ENCODE measurements around the gene OR8G5.

Gene OR8G5

DNA sequence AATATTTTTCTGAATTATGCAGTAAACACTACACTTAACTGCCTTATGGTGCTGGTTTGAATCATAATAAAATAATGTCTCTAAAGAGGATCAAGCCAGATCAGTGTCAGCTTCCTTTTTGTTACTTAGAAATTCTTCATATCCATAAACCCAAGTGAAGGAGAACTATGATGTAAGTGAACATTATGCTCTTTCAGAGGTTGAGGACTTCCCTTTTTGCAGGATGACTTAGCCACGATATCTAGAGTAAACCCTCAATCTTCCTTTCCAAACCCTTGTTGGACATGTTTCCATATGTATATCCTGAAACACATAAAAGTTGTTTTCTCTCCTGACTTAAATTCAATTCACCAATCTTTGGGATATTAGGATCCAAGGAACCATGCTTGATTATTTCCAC is 38.5 kb downstream of the OR8G5 start:
- no peak for DNase-seq

DNA sequence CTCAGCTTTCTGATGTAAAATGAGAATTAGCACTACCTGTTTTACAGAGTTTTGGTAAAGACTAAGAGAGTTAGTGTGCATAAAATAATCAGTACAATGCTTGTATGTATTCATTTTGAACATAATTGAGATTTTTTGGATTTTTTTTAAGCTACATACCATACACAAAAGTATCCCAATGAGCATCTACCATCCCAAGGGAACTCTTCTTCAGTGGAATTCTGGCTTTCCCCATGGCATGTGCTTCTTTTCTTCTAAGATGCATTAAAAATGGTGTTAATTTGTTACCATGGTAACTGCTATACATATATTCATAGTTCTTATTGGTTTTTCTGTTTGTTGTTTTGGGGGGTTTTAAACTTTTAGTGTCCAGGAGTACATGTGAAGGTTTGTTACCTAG is 39.8 kb downstream of the OR8G5 start:
- no peak for DNase-seq

DNA sequence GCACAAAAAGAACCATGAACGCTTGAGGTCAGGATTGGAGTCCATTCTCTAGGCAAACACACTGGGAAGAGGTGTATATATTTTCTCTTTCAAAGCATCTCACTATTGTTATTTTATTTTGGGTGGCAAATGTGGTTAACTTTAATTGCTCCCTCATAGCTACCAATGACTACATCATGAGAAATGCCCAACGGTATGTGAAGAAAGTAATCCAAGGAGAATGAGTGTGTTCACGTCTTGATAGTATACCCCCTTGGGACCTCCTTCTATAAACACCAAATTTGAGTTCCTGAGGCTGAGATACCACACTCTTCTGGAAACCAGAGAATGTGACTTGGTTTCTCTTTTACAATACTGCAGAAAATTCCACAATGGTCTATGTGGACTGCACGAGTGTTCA is 41.7 kb downstream of the OR8G5 start:
- no peak for DNase-seq

DNA sequence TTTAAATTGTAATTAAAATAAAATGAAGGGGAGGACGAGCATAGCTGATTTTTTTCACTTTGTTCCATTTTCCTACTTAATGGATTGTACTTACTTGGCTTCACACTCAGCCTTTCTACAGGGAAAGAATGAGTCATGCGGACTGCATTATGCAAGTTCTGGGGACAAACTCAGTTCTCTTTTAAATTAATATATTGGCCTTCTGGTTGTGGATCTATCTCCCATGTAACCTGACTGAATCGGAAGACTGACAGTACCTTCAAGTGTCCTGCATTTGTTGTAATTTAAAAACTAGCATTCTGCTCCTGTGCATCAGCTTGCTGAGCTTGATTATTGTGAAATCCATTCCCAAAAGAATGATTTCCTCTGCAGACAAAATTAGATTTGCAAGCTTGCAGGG is 45.4 kb downstream of the OR8G5 start:
- no peak for DNase-seq

DNA sequence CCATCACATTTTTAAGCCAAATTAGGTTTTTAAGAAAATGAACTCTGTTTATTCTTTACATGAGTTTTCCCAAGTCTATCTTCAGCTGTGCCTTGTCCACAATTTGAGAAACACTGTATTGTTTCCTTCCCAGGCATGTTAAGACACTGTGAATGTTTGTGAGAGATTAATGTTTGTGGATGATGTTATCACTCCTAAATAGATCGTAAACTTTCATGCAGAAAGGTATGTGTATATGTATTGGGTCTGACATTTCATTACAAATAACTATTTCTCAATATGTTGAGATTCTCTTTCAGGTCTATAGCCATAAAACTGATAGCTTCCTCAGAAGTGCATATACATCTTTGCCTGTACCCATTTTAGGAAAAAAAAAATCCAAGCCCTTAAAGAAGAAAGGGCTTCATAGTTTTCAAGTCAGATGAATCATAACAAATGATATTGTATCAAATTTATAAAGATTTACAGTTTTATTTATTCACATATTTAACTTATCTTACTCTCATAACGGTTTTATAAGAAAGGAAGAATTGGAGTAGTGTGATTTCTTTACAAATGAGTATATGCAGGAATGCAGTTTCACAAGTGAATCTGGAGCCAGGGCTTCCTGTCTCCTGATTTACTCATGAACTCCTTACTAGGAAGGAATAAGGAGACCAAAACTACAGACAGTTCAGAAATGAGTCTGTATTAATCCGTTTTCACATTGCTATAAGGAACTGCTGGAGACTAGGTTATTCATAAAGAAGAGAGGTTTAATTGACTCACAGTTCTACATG is 46.4 kb downstream of the OR8G5 start:
- no peak for DNase-seq

GRCh38 chr11:124307093-124307492 is 50.9 kb downstream of the OR8G5 start:
- DNase-seq: no peak

GRCh38 chr11:124310721-124311120 is 54.5 kb downstream of the OR8G5 start:
- no peak for DNase-seq

DNA sequence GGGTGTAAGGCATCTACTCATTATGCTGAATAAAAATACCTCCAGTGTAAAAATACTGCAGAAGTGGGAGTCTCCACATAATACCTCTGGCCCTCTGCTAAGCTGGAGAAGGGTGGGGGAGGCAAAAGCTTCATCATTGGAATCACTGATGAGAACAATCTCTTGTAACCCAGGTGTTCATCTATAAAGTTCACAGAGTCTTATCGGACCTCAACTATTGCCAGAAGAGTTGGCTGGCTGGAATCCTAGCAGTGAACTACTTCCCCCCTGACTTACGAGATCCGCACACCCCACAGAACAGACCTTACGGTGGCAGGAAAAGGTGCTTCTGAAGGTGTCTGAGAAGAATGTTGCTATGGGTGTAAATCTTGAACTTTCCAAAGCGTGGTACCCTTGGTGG is 55.1 kb downstream of the OR8G5 start:
- DNase-seq: no peak

DNA sequence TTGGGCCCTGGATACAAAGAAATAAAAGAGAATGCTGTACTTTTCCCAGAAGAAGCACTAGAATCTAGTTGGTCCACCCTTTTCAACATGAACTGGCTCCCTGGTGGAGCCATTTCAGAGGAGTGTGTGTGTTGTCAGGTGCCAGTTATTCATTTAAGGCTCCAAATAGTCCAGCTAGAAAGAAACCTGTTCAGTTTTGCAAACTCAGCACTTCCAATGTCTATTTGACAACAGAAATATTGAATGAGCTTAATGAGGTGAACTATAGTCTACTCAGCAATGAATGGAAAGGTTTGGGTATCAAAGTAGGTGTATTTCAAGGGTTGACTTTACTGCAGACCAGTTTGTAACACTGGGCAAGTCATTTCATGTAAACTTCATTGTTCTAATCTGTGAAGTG is 55.5 kb downstream of the OR8G5 start:
- DNase-seq: no peak

DNA sequence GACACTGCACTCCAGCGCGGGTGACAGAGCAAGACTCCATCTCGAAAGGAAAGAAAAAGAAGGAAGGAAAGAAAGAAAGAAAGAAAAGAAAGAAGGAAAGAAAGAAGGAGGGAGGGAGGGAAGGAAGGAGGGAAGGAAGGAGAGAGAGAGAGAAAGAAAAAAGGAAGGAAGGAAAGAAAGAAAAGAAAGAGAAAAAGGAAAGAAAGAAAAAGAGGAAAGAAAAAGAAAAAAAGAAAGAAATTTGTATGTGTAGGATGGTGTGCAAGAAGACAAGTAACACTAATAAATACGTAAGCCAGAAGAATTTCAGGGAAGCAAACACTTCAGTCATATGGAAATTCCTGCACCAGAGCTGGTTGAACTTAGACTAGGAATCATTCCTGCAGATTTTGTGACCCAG is 57.0 kb downstream of the OR8G5 start:
- no peak for DNase-seq

DNA sequence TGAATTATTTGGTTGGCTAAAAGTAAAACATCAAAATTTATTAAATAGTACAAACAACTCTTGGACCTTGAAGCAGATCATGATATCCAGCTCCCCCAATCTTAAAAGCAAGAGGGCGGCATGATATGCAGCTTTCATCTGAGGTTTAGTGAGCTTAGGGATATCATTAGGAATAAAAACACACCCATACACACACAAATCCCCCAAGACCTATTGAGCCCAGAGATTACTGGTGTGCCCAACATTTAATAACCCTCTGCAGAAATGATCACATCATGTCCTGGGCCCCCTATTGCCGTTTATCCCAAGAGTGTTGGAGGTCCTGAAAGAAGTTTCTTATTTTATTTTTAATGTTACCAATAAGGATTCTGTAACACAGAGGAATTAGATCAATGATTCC is 57.7 kb downstream of the OR8G5 start, which contains the start of gene OR8D1:
TSS of gene OR8D1 (minus strand) at position 101 of the 400 bp plus-strand sequence. CDS start 3,183 bp downstream, outside the sequence.
- no peak for DNase-seq

DNA sequence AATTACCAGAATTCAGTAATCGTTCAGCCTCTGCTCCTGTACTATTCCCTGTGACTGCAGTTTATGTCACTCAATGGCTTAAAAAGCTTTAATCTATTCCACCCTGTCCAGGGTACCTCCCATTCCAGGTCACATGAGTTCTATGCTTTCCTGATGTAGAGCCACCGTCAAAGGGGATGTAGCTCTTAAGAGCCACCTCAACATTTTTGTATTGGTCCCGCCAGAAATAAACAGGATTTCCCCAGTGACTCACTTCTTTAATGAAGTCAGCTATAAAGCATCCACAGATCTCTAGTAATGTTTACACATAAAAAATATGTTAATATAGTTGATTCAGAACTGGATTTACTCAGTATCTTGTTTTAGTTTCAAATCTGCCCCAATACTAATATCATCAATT is 58.9 kb downstream of the OR8G5 start:
- no peak for DNase-seq
